ENCODE results near the gene CDADC1. TPM values are rescaled to one million over a fixed set of nuclear protein-coding genes. Genes with fewer than 3 reads are reported as not detected.

The CDADC1 gene
- total and polyA plus RNA-seq, 2 of the 13 experiments (the other 11 are each of a cell fraction or from before 2014, with no cell fraction given): 2.4 to 9.0 TPM

DNA sequence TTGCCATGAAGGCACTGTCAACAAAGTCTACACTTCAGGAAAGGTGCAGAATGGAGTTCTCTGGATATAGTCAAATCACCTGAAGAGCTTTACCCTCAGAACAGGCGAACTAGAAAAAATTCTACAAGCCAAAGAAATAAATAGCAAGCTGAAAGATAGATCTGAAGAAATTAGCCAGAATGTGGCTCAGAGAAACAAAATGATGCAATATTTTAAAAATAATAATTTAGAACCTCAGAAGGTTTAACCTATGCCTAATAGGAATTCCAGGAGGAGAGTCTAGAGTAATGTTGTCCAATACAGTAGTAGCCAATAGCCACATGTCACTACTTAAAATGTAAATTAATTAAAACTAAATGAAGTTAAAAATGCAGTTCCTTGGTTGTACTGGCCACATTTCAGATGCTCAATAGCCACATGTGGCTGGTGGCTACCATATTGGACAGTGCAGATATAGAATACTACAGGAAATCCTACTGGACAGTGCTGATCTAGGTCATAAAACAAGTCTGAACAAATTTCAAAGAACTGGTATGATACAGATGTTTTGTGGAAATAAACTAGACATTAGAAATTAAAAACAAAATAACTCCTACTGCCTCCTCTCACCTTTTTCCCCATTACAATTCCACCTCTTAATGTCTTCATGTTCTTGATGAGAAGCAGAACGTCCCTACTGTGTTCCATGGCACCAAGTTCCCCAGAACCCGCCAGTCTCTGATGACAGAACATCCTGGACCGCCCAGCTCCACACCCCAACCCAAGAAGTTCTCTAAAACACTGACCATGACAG, 679 bp upstream of the CDADC1 start:
- Histone ChIP-seq H3K4me3 (replicated peaks in 1 of 3; ENCODE audit: insufficient read depth in 1 of 3, low read depth in 2 of 3, low read length in 3 of 3) (peak overlapping the region; percentile 85 to 99 (median 97)), H2AFZ (ENCODE audit: low read length) (peak overlapping the region; percentile 99), H3K9ac (ENCODE audit: insufficient read depth, low read depth, low read length) (peak overlapping the region; percentile 88), H3K27me3 (ENCODE audit: control insufficient read depth in 1 of 2, insufficient read depth in 2 of 2, low read length in 2 of 2) (no peaks in the 10 kb centered on the region; a peak in 1 of 5 replicates), H3K4me2 (ENCODE audit: low read depth, low read length) (peak overlapping the region; percentile 96), H3K27ac (ENCODE audit: extremely low read length, insufficient read depth, low read length) (peak overlapping the region; percentile 80), H3K79me2 (ENCODE audit: insufficient read depth, low read length) (peaks cover 7% of the 10 kb centered on the region), H3K4me1 (ENCODE audit: insufficient read depth, low read length) (peaks cover 18% of the 10 kb centered on the region), H3K36me3 (replicated peaks in 1 of 2; ENCODE audit: control insufficient read depth in 1 of 2, insufficient read depth in 2 of 2, low read length in 2 of 2) (peaks cover 2 to 5% of the 10 kb centered on the region in 2 experiments; a peak in 1 of 5 replicates), H3K9me3 (ENCODE audit: low read length) (no peaks in the 10 kb centered on the region), H4K20me1 (ENCODE audit: insufficient read depth, low read length) (no peaks in the 10 kb centered on the region)
- intact Hi-C loops (cut with micrococcal nuclease; ENCODE audit: unreplicated experiment): no loop called here
- CTCF ChIA-PET (ENCODE audit: low intra/inter-chr PET ratio, low total read pairs): no interaction called here
- no peak for DNase-seq (ENCODE audit: low spot score)
- WGBS (ENCODE audit: low lambda C conversion rate): 33% methylated on average over 3 of the region's 4 CpGs
- in situ Hi-C loops (cut with HindIII; ENCODE audit: extremely low pct_ligation_motif_present, low pct_unique_long_range_greater_than_20kb): no loop called here
- no peak for TF ChIP-seq YEATS2 (CRISPR knock-in tag; IDR thresholded peaks at IDR 0.05; ENCODE audit: borderline replicate concordance)
- no peak for TF ChIP-seq ZNF263 (CRISPR knock-in tag; IDR thresholded peaks at IDR 0.05)
- TF ChIP-seq, protein P1, sequence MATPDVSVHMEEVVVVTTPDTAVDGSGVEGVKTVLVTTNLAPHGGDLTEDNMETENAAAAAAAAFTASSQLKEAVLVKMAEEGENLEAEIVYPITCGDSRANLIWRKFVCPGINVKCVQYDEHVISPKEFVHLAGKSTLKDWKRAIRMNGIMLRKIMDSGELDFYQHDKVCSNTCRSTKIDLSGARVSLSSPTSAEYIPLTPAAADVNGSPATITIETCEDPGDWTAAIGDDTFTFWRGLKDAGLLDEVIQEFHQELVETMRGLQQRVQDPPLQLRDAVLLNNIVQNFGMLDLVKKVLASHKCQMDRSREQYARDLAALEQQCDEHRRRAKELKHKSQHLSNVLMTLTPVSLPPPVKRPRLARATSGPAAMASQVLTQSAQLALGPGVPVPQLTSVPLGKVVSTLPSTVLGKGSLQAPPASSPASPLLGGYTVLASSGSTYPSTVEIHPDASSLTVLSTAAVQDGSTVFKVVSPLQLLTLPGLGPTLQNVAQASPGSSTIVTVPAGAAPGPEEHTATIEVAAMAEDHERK (CRISPR knock-in tag; IDR thresholded peaks at IDR 0.05; ENCODE audit: low read depth): no peak
- no peak for TF ChIP-seq ZIK1 (CRISPR knock-in tag; IDR thresholded peaks at IDR 0.05; ENCODE audit: borderline replicate concordance, low read depth)
- no peak for TF ChIP-seq CBX2 (IDR thresholded peaks at IDR 0.05; ENCODE audit: low read depth, low read length)
- no peak for TF ChIP-seq CBX2 (CRISPR knock-in tag; IDR thresholded peaks at IDR 0.05; ENCODE audit: low read depth)
- peak; percentile 58; the same call in 1 of the 2 replicates for TF ChIP-seq ZNF644 (CRISPR knock-in tag; IDR thresholded peaks at IDR 0.05; ENCODE audit: low read depth)
- TF ChIP-seq, protein P2, sequence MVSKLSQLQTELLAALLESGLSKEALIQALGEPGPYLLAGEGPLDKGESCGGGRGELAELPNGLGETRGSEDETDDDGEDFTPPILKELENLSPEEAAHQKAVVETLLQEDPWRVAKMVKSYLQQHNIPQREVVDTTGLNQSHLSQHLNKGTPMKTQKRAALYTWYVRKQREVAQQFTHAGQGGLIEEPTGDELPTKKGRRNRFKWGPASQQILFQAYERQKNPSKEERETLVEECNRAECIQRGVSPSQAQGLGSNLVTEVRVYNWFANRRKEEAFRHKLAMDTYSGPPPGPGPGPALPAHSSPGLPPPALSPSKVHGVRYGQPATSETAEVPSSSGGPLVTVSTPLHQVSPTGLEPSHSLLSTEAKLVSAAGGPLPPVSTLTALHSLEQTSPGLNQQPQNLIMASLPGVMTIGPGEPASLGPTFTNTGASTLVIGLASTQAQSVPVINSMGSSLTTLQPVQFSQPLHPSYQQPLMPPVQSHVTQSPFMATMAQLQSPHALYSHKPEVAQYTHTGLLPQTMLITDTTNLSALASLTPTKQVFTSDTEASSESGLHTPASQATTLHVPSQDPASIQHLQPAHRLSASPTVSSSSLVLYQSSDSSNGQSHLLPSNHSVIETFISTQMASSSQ (IDR thresholded peaks at IDR 0.05; ENCODE audit: low read depth): peak; percentile 23; the same call in 1 of the 2 replicates
- TF ChIP-seq, protein P2 (CRISPR knock-in tag; IDR thresholded peaks at IDR 0.05; ENCODE audit: borderline replicate concordance): no peak
- POLR2A ChIA-PET: interaction anchor here (0.5 to 2.7 kb wide), 9 partner anchors 11 to 271 kb away, joined by 3 to 22 read pairs (median 4); partner anchors contain the start of gene MLNR
- FAIRE-seq: no peak
- BruUV-seq (replicated peaks): TSS peak; percentile 88
- ATAC-seq: peak; percentile 54

Data from HepG2 (cell line).